HCT116 (cell line): ENCODE results near the gene RFX2.

Experiments used
- EZH2phosphoT487 ChIP-seq: fragments of 200-600 bp; IDR thresholded peaks from 2 replicates; pipeline ENCODE4 v1.6.1; 2018; ENCODE audit warnings: antibody characterized with exemption, borderline replicate concordance
- POLR2A ChIP-seq: IDR thresholded peaks from 2 replicates; pipeline ENCODE4 v1.7.0; 2011; ENCODE audit warnings: borderline replicate concordance; ENCODE audit not compliant: insufficient read depth, insufficient read length; ENCODE audit errors: extremely low read depth
- POLR2AphosphoS5 ChIP-seq: IDR thresholded peaks from 2 replicates; pipeline ENCODE4 v1.6.1; 2011; ENCODE audit warnings: mild to moderate bottlenecking, low read depth, low read length, moderate library complexity
- RAD21 ChIP-seq: IDR thresholded peaks from 2 replicates; pipeline ENCODE4 v1.6.1; 2012; ENCODE audit warnings: low read depth, mild to moderate bottlenecking
- ZBTB33 ChIP-seq: IDR thresholded peaks from 2 replicates; pipeline ENCODE4 v1.6.1; 2011; ENCODE audit warnings: mild to moderate bottlenecking, low read length, moderate library complexity; ENCODE audit not compliant: insufficient replicate concordance; ENCODE audit errors: extremely low read depth
- TF ChIP-seq, protein P1 (sequence below), 3 experiments: fragments of 200-600 bp in 1 of 3; sonication (generic) in 1 of 3; IDR thresholded peaks in 2 of 3; conservative IDR thresholded peaks in 1 of 3; 2 replicates each; pipeline ENCODE4 v1.5.1; 2012 to 2017; ENCODE audit warnings: low read depth in 2 of 3, low read length in 2 of 3, antibody characterized with exemption in 1 of 3, borderline replicate concordance in 1 of 3, control low read depth in 1 of 3, mild to moderate bottlenecking in 1 of 3, mixed read lengths in 1 of 3, mixed run types in 1 of 3, moderate library complexity in 1 of 3; ENCODE audit not compliant: insufficient read depth in 1 of 3

DNA sequence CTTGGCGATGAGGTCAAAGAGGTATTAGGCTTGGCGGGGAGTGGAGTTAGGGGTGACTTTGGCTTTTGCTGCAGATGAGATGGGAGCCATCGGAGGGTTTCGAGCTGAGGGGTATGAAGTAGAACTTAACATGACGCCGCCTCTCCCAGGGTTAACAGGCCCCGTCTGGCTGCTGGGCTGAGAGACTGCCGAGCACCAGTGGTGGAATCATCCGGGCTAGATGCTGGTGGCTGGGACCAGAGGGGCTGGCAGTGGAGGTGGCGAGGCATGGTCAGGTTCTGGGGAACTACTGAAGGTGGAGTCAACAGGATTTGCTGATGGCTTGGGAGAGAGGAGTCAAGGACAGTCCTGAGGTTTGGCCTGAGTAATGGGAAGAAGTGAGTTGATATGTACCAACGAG, 4.9 kb downstream of the RFX2 start:
- TF ChIP-seq, protein P1, sequence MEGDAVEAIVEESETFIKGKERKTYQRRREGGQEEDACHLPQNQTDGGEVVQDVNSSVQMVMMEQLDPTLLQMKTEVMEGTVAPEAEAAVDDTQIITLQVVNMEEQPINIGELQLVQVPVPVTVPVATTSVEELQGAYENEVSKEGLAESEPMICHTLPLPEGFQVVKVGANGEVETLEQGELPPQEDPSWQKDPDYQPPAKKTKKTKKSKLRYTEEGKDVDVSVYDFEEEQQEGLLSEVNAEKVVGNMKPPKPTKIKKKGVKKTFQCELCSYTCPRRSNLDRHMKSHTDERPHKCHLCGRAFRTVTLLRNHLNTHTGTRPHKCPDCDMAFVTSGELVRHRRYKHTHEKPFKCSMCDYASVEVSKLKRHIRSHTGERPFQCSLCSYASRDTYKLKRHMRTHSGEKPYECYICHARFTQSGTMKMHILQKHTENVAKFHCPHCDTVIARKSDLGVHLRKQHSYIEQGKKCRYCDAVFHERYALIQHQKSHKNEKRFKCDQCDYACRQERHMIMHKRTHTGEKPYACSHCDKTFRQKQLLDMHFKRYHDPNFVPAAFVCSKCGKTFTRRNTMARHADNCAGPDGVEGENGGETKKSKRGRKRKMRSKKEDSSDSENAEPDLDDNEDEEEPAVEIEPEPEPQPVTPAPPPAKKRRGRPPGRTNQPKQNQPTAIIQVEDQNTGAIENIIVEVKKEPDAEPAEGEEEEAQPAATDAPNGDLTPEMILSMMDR (IDR thresholded peaks at IDR 0.05 in 2 of 3, conservative IDR thresholded peaks at IDR 0.05 in 1 of 3; ENCODE audit: borderline replicate concordance in 1 of 3, insufficient read depth in 1 of 3, low read depth in 2 of 3, low read length in 2 of 3) = no peak
- TF ChIP-seq ZBTB33 (no peak), RAD21 (no peak), EZH2phosphoT487 (no peak), POLR2AphosphoS5 (no peak), POLR2A (no peak)
